HG02678 (cell line): ENCODE results near the gene SHC1.
"Not testable (repeated sequence)": the region's sequence is repeated elsewhere in the genome, so short reads cannot be mapped to it uniquely, and the experiment has no call there.

Source experiments
- ATAC-seq: cut with Tn5 transposase; IDR thresholded peaks from one replicate; pipeline ENCODE4 v1.9.1; 2021; ENCODE audit warnings: mild to moderate bottlenecking, moderate library complexity; ENCODE audit not compliant: unreplicated experiment

The SHC1 gene

GRCh38 chr1:154996966-154997701 is 26.6 kb upstream of the SHC1 start:
- no peak for ATAC-seq

- ATAC-seq, result not testable (repeated sequence)
Observed at GRCh38 chr1:154995301-154995983, 24.9 kb upstream of the SHC1 start.

GRCh38 chr1:154994591-154994990 is 24.0 kb upstream of the SHC1 start:
- no peak for ATAC-seq

DNA sequence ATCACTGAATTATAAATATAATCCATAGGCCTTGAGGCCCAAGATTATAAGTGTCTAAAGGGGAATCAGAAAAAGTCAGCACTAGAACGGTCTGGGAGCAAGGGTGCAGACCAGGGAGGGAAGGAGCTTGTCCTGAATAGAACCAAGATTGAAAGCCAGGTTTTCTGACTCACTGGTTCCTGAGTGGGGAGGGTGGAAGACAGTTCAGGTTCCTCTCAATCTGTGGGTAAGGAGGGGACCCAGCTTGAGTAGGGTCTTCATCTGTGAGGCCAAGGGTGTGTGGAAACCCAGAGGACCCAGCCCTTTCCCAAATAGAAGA is 23.7 kb upstream of the SHC1 start:
- ATAC-seq, result no peak

DNA sequence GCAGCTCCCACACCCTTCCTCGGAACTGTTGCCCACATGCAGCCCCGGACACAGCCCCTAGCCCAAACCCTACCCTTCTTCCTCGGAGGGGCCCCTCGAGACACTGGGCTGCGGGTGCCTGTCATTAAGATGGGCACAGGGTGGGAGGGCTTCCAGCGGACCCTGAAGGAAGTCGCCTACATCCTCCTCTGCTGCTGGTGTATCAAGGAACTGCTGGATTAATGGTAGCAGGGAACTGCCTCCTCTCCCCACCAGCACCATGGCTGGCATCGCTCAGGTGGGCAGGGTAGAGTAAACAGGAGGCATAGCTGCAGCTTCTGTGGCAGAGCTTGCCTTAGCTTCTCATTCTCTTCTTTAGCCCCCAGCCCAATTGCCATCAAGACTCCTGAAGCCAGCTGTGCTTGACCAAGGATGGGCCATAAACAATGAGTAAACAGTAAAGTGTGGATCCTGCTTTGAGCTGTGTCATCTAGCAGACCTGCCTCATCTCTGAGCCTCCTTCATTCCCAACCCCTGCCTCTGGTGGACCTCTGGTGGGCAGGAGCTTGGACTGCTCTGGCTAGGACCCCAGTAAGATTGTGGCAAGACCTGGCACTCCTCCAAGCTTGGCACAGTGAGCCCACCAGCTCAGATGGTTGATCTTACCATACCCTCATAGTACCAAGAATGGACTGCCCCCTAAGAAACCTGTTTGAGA is 23.2 kb upstream of the SHC1 start, which contains the start of gene LENEP:
Gene LENEP, plus strand, starts transcription at position 15 of the 697 bp plus-strand sequence. Its CDS starts 22 bp downstream, at position 37.
- no peak for ATAC-seq

DNA sequence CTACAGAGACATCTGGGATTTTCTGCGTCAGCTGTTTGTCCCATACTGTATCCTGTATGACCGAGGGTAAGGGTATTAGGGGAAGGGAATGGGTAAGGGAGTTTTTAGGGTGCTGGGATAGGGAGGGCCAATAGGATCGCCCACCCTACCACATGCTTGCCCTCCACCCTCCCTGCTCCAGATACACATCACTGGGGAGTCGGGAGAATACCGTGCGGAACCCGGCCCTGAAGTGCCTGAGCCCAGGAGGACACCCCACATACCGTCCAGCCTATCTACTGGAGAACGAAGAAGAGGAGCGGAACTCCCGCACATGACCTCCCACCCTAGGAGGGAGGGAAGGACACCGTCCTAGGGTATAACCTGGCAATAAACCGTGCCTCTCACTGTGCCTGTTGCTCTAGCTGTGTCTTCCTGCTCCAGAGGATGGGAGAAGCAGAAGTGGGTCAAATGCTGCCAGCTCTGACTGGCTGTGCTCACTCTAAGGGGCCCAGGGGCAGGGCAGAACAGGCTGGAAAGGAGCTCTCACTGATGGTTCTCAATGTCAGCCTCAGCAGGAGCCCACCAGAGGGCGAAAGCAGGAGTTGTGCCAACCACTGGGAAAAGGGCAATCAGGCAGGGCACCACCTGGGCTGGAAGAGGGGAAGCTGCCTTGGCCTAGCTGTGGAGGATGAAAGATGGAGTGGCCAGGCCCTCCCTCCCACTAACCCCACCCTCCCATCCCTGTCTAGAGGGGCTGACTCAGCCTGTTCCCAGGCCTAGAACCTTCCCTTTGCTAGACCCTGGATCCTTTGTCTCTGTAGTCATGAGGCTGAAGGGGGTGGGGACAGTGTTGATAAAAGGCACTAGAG is 22.4 kb upstream of the SHC1 start:
- no peak for ATAC-seq

DNA sequence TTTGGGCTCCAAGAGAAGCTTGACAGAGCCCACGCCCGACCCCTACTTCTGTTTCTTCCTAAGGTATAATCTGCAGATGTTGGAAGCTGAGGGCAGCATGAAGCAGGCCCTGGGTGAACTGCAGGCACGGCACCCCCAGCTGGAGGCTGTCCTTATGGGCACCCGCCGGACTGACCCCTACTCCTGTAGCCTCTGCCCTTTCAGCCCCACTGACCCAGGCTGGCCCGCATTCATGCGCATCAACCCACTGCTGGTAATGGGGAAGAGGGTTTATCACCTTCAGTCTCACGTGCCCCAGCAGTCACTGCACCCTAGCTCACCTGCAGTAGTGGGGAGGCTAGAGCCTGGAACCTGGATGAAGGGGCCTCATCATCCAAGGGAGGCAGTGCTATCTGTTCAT is 19.7 kb upstream of the SHC1 start:
- ATAC-seq, result no peak

GRCh38 chr1:154989195-154989860 is 18.8 kb upstream of the SHC1 start:
- no peak for ATAC-seq

DNA sequence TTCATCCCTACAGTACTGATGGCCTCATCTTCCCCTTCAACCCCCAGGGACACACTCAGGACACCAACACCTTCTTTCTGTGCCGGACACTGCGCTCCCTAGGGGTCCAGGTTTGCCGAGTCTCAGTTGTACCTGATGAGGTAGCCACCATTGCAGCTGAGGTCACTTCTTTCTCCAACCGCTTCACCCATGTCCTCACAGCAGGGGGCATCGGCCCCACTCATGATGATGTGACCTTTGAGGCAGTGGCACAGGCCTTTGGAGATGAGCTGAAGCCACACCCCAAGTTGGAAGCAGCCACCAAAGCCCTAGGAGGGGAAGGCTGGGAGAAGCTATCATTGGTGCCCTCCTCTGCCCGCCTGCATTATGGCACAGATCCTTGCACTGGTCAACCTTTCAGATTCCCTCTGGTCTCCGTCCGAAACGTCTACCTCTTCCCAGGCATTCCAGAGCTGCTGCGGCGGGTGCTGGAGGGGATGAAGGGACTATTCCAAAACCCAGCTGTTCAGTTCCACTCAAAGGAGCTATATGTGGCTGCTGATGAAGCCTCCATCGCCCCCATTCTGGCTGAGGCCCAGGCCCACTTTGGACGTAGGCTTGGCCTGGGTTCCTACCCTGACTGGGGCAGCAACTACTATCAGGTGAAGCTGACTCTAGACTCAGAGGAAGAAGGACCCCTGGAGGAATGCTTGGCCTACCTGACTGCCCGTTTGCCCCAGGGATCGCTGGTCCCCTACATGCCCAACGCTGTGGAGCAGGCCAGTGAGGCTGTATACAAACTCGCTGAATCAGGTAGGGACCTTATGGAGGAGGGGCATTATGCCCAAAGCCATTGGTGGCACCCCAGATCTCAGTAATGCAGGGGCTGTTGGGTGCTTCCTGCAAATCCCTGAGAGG is 17.8 kb upstream of the SHC1 start:
- no peak for ATAC-seq

DNA sequence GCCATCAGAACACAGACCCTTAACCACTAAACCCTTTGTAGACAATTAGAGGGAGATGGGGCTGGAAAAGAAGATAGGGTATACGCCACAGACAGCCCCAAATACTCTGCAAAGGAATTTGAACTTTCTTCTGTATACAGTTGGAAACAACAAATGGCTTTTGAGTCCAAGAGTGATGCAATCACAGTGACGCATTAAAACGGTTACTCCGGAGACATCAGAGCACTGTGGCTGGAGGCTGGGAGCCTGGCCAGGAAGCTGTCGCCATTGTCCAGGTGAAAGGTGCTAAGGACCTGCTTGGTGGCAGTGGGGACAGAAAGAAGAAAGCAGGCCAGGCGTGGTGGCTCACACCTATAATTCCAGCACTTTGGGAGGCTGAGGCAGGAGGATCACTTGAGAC is 16.8 kb upstream of the SHC1 start:
- ATAC-seq, result no peak

- not testable (repeated sequence) for ATAC-seq
Observed at GRCh38 chr1:154986736-154987135, 16.2 kb upstream of the SHC1 start.

- no peak for ATAC-seq
Observed at GRCh38 chr1:154983776-154984466, 13.4 kb upstream of the SHC1 start.

DNA sequence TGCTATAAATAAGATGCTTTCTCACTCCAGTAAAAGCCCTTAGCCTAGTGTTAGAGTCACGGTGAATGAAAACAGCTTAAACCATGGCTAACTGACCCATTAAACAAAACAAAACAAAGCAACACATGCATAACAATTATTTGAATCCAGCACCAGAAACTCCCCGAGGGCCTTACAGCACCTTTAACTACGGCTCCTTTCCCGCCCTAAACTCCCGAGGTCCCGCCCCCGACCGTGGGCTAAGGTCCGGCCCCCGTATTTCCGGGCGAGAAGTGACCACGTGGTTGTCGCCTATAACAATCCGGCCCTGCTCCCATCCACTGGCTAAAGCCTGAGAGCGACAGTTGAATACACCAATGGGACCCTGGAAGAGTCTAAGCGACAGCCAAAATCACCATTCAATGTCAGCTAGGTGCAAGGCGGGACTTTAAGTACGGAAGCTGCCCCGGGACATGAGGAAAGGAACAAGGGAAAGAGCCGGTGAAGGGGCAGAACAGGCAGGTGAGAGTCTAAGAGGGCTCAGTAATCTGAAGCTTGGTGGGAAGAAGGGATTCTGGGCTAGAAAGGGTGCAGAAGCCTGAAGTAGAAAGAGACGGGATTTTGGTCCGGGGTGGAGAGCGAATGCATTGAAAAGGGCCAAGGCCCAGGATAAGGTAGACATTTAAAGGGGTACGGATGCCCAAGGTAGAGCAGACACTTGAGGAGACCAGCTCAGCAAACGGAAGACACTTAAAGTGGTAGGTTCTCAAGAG is 12.5 kb upstream of the SHC1 start, which contains the start of gene FLAD1:
Gene FLAD1, plus strand, starts transcription at position 448 of the 752 bp plus-strand sequence. CDS start 351 bp downstream, outside the sequence.
- peak; percentile 99 for ATAC-seq

DNA sequence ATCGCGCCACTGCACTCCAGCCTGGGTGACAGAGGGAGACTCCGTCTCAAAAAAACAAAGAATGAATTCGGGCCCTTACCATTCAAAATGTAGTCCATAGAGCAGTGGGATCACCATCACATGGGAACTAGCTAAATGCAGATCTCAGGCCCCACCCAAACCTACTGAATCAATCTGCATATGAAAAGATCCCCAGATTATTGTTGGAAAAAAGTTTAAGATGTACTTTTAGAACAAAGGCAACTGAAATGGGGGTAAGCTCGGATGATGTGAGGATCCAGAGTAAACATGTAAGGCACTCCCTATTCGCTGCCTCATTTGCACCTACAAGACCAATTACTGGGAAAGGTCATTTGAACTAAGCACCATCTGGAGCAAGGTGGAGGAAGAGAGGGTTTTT is 11.8 kb upstream of the SHC1 start:
- ATAC-seq, result no peak

- no peak for ATAC-seq
Observed at GRCh38 chr1:154978360-154978759, 7.8 kb upstream of the SHC1 start.

GRCh38 chr1:154977762-154978161 is 7.2 kb upstream of the SHC1 start:
- ATAC-seq, result not testable (repeated sequence)

GRCh38 chr1:154975409-154976059 is 5.0 kb upstream of the SHC1 start:
- no peak for ATAC-seq
